ENCODE data around the gene APPL2. TPM values are rescaled to one million over a fixed set of nuclear protein-coding genes. Genes with fewer than 3 reads are reported as not detected.

The APPL2 gene, protein sequence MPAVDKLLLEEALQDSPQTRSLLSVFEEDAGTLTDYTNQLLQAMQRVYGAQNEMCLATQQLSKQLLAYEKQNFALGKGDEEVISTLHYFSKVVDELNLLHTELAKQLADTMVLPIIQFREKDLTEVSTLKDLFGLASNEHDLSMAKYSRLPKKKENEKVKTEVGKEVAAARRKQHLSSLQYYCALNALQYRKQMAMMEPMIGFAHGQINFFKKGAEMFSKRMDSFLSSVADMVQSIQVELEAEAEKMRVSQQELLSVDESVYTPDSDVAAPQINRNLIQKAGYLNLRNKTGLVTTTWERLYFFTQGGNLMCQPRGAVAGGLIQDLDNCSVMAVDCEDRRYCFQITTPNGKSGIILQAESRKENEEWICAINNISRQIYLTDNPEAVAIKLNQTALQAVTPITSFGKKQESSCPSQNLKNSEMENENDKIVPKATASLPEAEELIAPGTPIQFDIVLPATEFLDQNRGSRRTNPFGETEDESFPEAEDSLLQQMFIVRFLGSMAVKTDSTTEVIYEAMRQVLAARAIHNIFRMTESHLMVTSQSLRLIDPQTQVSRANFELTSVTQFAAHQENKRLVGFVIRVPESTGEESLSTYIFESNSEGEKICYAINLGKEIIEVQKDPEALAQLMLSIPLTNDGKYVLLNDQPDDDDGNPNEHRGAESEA
- total RNA-seq (2022) (49.2 and 56.0 TPM in 2 replicates), Bru-seq, nascent RNA (percentile 88 among the genes with signal in this experiment), BruChase-seq, experiment 1, labeled RNA remaining after a 2-hour chase (percentile 84 among the genes with signal in this experiment), BruChase-seq, experiment 2, labeled RNA remaining after a 6-hour chase (percentile 85 among the genes with signal in this experiment)
- long read RNA-seq, transcript APPL2-201 (21 exons, 3,239 nt), result major isoform, 69 of 107 reads
- long read RNA-seq, partial matches to known transcripts, result 9 of 107 reads
- long read RNA-seq, other reads (novel, unspliced or antisense), result 27 of 107 reads

- Histone ChIP-seq H3K9me3 (no peaks in the 10 kb centered on the region), H3K27me3 (replicated peaks; ENCODE audit: control insufficient read depth, insufficient read depth, low read length) (no peaks in the 10 kb centered on the region), H3K36me3 (ENCODE audit: control insufficient read depth, insufficient read depth, low read length) (no peaks in the 10 kb centered on the region), H3K4me1 (peaks cover 18% of the 10 kb centered on the region), H3K4me3 (ENCODE audit: low read depth, low read length) (peak within 1 kb of the TSS; percentile 53)
- TF ChIP-seq, protein P1, sequence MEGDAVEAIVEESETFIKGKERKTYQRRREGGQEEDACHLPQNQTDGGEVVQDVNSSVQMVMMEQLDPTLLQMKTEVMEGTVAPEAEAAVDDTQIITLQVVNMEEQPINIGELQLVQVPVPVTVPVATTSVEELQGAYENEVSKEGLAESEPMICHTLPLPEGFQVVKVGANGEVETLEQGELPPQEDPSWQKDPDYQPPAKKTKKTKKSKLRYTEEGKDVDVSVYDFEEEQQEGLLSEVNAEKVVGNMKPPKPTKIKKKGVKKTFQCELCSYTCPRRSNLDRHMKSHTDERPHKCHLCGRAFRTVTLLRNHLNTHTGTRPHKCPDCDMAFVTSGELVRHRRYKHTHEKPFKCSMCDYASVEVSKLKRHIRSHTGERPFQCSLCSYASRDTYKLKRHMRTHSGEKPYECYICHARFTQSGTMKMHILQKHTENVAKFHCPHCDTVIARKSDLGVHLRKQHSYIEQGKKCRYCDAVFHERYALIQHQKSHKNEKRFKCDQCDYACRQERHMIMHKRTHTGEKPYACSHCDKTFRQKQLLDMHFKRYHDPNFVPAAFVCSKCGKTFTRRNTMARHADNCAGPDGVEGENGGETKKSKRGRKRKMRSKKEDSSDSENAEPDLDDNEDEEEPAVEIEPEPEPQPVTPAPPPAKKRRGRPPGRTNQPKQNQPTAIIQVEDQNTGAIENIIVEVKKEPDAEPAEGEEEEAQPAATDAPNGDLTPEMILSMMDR (IDR thresholded peaks at IDR 0.05; ENCODE audit: insufficient read depth in 1 of 2, low read depth in 1 of 2, low read length in 1 of 2, severe bottlenecking in 1 of 2, unreplicated experiment in 1 of 2), result peak; percentile 23 to 44
- no TSS peak for BruUV-seq (replicated peaks)
- H3K36me3 Mint-ChIP-seq (ENCODE audit: insufficient read depth, unreplicated experiment), result no peaks in the 10 kb centered on the region
- CTCF ChIA-PET, result interaction anchor here (0.7 to 1.3 kb wide), 4 partner anchors 121 to 174 kb away, joined by 3 to 4 read pairs (median 3); no protein-coding TSS in a partner anchor
- intact Hi-C loops (cut with micrococcal nuclease; ENCODE audit: unreplicated experiment), result loop anchor here (2.0 kb wide), 2 partner anchors 15 to 83 kb away; no protein-coding TSS in a partner anchor
- peak within 1 kb of the TSS; percentile 58 for H3K27ac Mint-ChIP-seq (ENCODE audit: unreplicated experiment)
- peak within 1 kb of the TSS; percentile 79 for H3K4me3 Mint-ChIP-seq (ENCODE audit: unreplicated experiment)
- H3K4me1 Mint-ChIP-seq (ENCODE audit: low read depth, unreplicated experiment), result no peaks in the 10 kb centered on the region
- peak; percentile 89 to 90 for DNase-seq
- H3K9me3 Mint-ChIP-seq (ENCODE audit: unreplicated experiment), result no peaks in the 10 kb centered on the region
- no peaks in the 10 kb centered on the region for H3K27me3 Mint-ChIP-seq (ENCODE audit: insufficient read depth, unreplicated experiment)
- POLR2A ChIA-PET, result interaction anchor here (0.6 to 2.0 kb wide), 5 partner anchors 14 to 151 kb away, joined by 3 to 9 read pairs (median 9); partner anchors contain the start of gene C12orf75
These were observed at the start of gene APPL2 for GRCh38 chr12:105235732-105236476. Gene APPL2 (minus strand): TSS chr12:105236174. CDS start chr12:105236012, 162 bp downstream.

- Histone ChIP-seq H3K4me1 (peaks cover 28% of the 10 kb centered on the region), H3K4me3 (ENCODE audit: low read depth, low read length) (no peak overlapping the region), H3K27me3 (replicated peaks; ENCODE audit: control insufficient read depth, insufficient read depth, low read length) (no peaks in the 10 kb centered on the region), H3K36me3 (ENCODE audit: control insufficient read depth, insufficient read depth, low read length) (no peaks in the 10 kb centered on the region), H3K9me3 (no peaks in the 10 kb centered on the region)
- no TSS peak for BruUV-seq (replicated peaks)
- intact Hi-C loops (cut with micrococcal nuclease; ENCODE audit: unreplicated experiment), result no loop called here
- no peaks in the 10 kb centered on the region for H3K36me3 Mint-ChIP-seq (ENCODE audit: insufficient read depth, unreplicated experiment)
- no peak overlapping the region for H3K27ac Mint-ChIP-seq (ENCODE audit: unreplicated experiment)
- ChIA-PET CTCF (no interaction called here), POLR2A (no interaction called here)
- no peak for DNase-seq
- H3K4me1 Mint-ChIP-seq (ENCODE audit: low read depth, unreplicated experiment), result peaks cover 6% of the 10 kb centered on the region
- no peaks in the 10 kb centered on the region for H3K9me3 Mint-ChIP-seq (ENCODE audit: unreplicated experiment)
- TF ChIP-seq, protein P1 (IDR thresholded peaks at IDR 0.05; ENCODE audit: insufficient read depth in 1 of 2, low read depth in 1 of 2, low read length in 1 of 2, severe bottlenecking in 1 of 2, unreplicated experiment in 1 of 2), result no peak
- no peaks in the 10 kb centered on the region for H3K27me3 Mint-ChIP-seq (ENCODE audit: insufficient read depth, unreplicated experiment)
- H3K4me3 Mint-ChIP-seq (ENCODE audit: unreplicated experiment), result no peak overlapping the region
These were observed 49.4 kb upstream of the APPL2 start for GRCh38 chr12:105285378-105285777.

Data from Caco-2 (cell line).